ENCODE data around the gene GRK6.

Gene GRK6

GRCh38 chr5:177427211-177427822 is 841 bp downstream of the GRK6 start:
- DNase-seq = no peak

- no peak for DNase-seq
These were observed 1.6 kb downstream of the GRK6 start for GRCh38 chr5:177427919-177428573.

- no peak for DNase-seq
These were observed 2.2 kb downstream of the GRK6 start for GRCh38 chr5:177428574-177429217.

- DNase-seq = peak; percentile 96
These were observed 3.0 kb downstream of the GRK6 start for GRCh38 chr5:177429248-177430040.

GRCh38 chr5:177430140-177430951 is 3.9 kb downstream of the GRK6 start:
- DNase-seq = no peak

GRCh38 chr5:177430972-177431316 is 4.5 kb downstream of the GRK6 start:
- no peak for DNase-seq

GRCh38 chr5:177431317-177432142 is 5.1 kb downstream of the GRK6 start:
- peak; percentile 42 to 76 for DNase-seq

- no peak for DNase-seq
These were observed 5.8 kb downstream of the GRK6 start for GRCh38 chr5:177432143-177432838.

GRCh38 chr5:177432839-177433657 is 6.6 kb downstream of the GRK6 start:
- DNase-seq = no peak

- DNase-seq = no peak
These were observed 7.3 kb downstream of the GRK6 start for GRCh38 chr5:177433658-177434217.

GRCh38 chr5:177434437-177434836 is 8.0 kb downstream of the GRK6 start:
- DNase-seq = no peak

GRCh38 chr5:177434942-177435738 is 8.7 kb downstream of the GRK6 start:
- no peak for DNase-seq

GRCh38 chr5:177435847-177436536 is 9.5 kb downstream of the GRK6 start:
- DNase-seq = no peak

- DNase-seq = no peak
These were observed 11.1 kb downstream of the GRK6 start for GRCh38 chr5:177437623-177438022.

GRCh38 chr5:177438468-177438867 is 12.0 kb downstream of the GRK6 start:
- no peak for DNase-seq

GRCh38 chr5:177439518-177440053 is 13.1 kb downstream of the GRK6 start:
- no peak for DNase-seq

- no peak for DNase-seq
These were observed 13.9 kb downstream of the GRK6 start for GRCh38 chr5:177440211-177440989.

Measured in Kasumi-1 (cell line).